Left cardiac atrium (tissue), 4 donors: ENCODE results near the gene HAX1. TPM values are rescaled to one million over a fixed set of nuclear protein-coding genes. Genes with fewer than 3 reads are reported as not detected.
"Not testable (repeated sequence)": the region's sequence is repeated elsewhere in the genome, so short reads cannot be mapped to it uniquely, and the experiment has no call there.

Source experiments
- ATAC-seq, 2 donors: fragments of 200-7000 bp; cut with Tn5 transposase; one replicate each; pipeline ENCODE4 v1.9.1; 2020; ENCODE audit warnings: mild to moderate bottlenecking in 2 of 2, moderate library complexity in 2 of 2
- DNase-seq: peaks from one replicate; pipeline ENCODE4 v3.0.0-alpha.2; 2020
- intact Hi-C, 2 donors: fragments of 100-400 bp; cut with DNase I; formaldehyde crosslinking; loops; one replicate each; pipeline versions ENCODE4 v1.14.1 to v1.15.1; 2022 to 2023
- total RNA-seq, 2 donors: library from RNA; stranded (reverse); fragmentation: NEBNext Ultra II Directional; extraction: Animal tissue kit (Norgen Biotek cat#: 25700); gene quantifications; one replicate each; pipeline ENCODE4 v1.2.1, GENCODE V29; 2021
- donor health status: DM: no; HTN: yes; CAD: no.
- donor health status: DM: no; HTN: yes; CAD: no; lungs with severe emphysema.
- donor health status: DM: yes; HTN: yes; CAD: no.
- donor health status: Dilated cardiomyopathy.

The HAX1 gene
- total RNA-seq, 2 donors from 2014 or later, result 112 to 120 TPM

GRCh38 chr1:154321609-154321934 lies 49.1 kb downstream of the HAX1 start:
- intact Hi-C loops, ATAC-seq, DNase-seq: not testable (repeated sequence)

GRCh38 chr1:154323493-154323892 lies 51.1 kb downstream of the HAX1 start:
- ATAC-seq (no peak), DNase-seq (no peak)
- intact Hi-C loops, result no loop called here

GRCh38 chr1:154324241-154324640 lies 51.8 kb downstream of the HAX1 start:
- DNase-seq (no peak), ATAC-seq (no peak)
- intact Hi-C loops, result no loop called here

DNA sequence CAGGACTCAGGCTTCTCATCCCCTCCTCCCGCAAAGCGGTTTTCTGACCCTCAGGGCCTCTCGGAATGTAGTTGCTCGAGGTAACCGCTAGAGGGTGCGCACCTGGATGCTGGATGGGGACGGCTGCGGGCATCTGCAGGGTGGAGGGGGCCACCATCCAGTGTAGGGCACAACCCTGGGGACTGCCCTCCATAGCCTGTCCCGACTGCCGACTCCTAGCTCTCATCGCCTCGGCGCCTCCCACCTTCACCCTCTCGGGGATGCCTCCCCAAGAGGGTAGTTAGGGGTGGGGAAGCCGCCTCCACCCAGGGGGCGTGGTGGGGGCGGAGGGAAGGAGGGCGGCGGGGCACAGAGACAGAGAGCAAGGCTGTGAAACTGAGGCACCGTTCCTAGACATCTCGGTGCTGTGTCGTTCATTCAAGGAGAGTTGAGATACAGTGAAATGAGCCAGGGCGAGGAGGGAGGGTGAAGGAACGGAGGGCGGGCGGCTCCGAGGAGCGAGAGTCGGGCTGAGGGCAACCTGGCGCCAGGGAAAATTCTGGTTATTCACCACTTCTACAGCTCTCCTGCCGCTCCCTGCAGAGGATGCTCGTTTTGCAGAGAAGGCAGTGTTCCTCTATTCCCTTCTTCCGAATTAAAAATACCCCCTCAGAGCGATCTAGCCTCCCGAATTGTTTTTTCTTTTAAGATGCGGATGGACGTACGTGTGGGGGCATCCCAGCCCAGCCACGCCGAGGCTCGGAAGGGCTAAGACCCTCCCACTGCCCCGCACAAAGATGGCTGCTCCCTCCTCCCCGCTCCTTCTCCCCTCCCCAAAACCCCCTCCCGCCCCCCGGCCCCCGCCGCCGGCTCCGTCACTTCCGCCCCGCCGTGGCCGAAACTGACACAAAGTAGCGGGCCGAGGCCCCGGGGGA lies 52.5 kb downstream of the HAX1 start, which contains the start of gene ATP8B2:
TSS of gene ATP8B2 (plus strand) at position 857 of the 914 bp plus-strand sequence. CDS start 2,617 bp downstream, outside the sequence.
- DNase-seq (peak; percentile 79), ATAC-seq (peak; percentile 43 to 58)
- intact Hi-C loops, result no loop called here

Other genes starting within 250 kb of the HAX1 start
- under 1 TPM; 0.13 to 0.74 TPM for gene NUP210L, start 117.6 kb upstream of the HAX1 start, total RNA-seq
- 100 to 1,000 TPM; 287 to 561 TPM for gene TPM3, start 80.5 kb upstream of the HAX1 start, total RNA-seq
- not detected for gene CFAP141, start 66.3 kb upstream of the HAX1 start, total RNA-seq
- 100 to 1,000 TPM in 1 of 2 donors, 10 to 100 TPM in 1; 88.5 to 106 TPM for gene UBAP2L, start 51.7 kb upstream of the HAX1 start, total RNA-seq
- gene AQP10, start 48.5 kb downstream of the HAX1 start, total RNA-seq, result not detected
- 10 to 100 TPM; 23.7 to 31.0 TPM for gene ATP8B2, start 52.9 kb downstream of the HAX1 start, total RNA-seq
- gene IL6R, start 132.7 kb downstream of the HAX1 start, total RNA-seq, result 10 to 100 TPM; 11.2 to 11.4 TPM
- gene TDRD10, start 229.6 kb downstream of the HAX1 start, total RNA-seq, result 1 to 10 TPM; 3.4 to 3.6 TPM
- 10 to 100 TPM; 13.5 to 21.4 TPM for gene SHE, start 229.8 kb downstream of the HAX1 start, total RNA-seq